Measurements from ENCODE around the gene HP. TPM values are rescaled to one million over a fixed set of nuclear protein-coding genes. Genes with fewer than 3 reads are reported as not detected.
A peak's percentile ranks its signal among the peaks of the same experiment; 100 is the strongest.
"Not testable (repeated sequence)": the region's sequence is repeated elsewhere in the genome, so short reads cannot be mapped to it uniquely, and the experiment has no call there.

The HP gene, protein sequence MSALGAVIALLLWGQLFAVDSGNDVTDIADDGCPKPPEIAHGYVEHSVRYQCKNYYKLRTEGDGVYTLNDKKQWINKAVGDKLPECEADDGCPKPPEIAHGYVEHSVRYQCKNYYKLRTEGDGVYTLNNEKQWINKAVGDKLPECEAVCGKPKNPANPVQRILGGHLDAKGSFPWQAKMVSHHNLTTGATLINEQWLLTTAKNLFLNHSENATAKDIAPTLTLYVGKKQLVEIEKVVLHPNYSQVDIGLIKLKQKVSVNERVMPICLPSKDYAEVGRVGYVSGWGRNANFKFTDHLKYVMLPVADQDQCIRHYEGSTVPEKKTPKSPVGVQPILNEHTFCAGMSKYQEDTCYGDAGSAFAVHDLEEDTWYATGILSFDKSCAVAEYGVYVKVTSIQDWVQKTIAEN
- not detected in 2 replicates for polyA plus RNA-seq (2013)

- H3K4ac ChIP-seq (ENCODE audit: low read depth, low read length); H3K79me2 ChIP-seq (ENCODE audit: control insufficient read depth, insufficient read depth, low read length, poor library complexity); H3K14ac ChIP-seq (ENCODE audit: low read length); H3K27me3 ChIP-seq (ENCODE audit: insufficient read depth, low read length); H3K27ac ChIP-seq (ENCODE audit: low read depth, low read length); H3K79me1 ChIP-seq (ENCODE audit: low read length); DNase-seq; H2AFZ ChIP-seq (ENCODE audit: insufficient read depth, low read length, poor library complexity); H3K4me3 ChIP-seq (ENCODE audit: low read depth, low read length); H2BK5ac ChIP-seq (ENCODE audit: low read depth, low read length, poor library complexity); H2BK120ac ChIP-seq (ENCODE audit: insufficient read depth, low read length, poor library complexity); H4K8ac ChIP-seq (ENCODE audit: low read depth, low read length); H3K9me3 ChIP-seq (ENCODE audit: insufficient read depth, low read depth, low read length); H3K23ac ChIP-seq (ENCODE audit: low read length); H2AK5ac ChIP-seq (ENCODE audit: low read length); H3K18ac ChIP-seq (ENCODE audit: low read length); H3K4me1 ChIP-seq (ENCODE audit: control insufficient read depth in 1 of 2, insufficient read depth in 2 of 2, low read length in 2 of 2); H4K12ac ChIP-seq (ENCODE audit: low read depth, low read length); H4K91ac ChIP-seq (ENCODE audit: low read depth, low read length); H3K4me2 ChIP-seq (ENCODE audit: low read length); H2BK12ac ChIP-seq (ENCODE audit: low read length); H3K9ac ChIP-seq (ENCODE audit: low read length); H3K36me3 ChIP-seq (ENCODE audit: control insufficient read depth in 1 of 2, insufficient read depth in 2 of 2, low read length in 2 of 2): not testable (repeated sequence)
- no CpG with 5 or more reads among the region's 5 CpGs for WGBS (ENCODE audit: extremely low coverage, insufficient coverage, insufficient read length)
Observed at GRCh38 chr16:72054254-72054847, at the start of gene HP. HP (plus strand) TSS chr16:72054505; CDS start chr16:72054653, 148 bp downstream.

DNA sequence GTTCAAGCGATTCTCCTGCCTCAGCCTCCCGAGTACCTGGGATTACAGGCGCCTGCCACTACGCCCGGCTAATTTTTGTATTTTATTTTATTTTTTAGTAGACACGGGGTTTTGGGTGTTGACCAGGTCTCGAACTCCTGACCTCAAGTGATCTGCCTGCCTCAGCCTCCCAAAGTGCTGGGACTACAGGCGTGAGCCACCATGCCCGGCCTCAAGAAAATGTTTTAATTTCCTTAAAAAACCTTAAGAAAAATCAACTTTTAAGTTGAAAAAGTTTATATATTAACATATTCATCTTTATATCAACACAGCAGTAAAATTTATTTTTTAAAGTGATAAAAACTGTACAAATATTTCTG, 46.3 kb upstream of the HP start:
- not testable (repeated sequence) for H2BK5ac ChIP-seq (ENCODE audit: low read depth, low read length, poor library complexity); H3K79me2 ChIP-seq (ENCODE audit: control insufficient read depth, insufficient read depth, low read length, poor library complexity); H3K9ac ChIP-seq (ENCODE audit: low read length); H3K4ac ChIP-seq (ENCODE audit: low read depth, low read length); H2AFZ ChIP-seq (ENCODE audit: insufficient read depth, low read length, poor library complexity); H3K9me3 ChIP-seq (ENCODE audit: insufficient read depth, low read depth, low read length); H2BK12ac ChIP-seq (ENCODE audit: low read length); H2AK5ac ChIP-seq (ENCODE audit: low read length); H3K18ac ChIP-seq (ENCODE audit: low read length); H3K14ac ChIP-seq (ENCODE audit: low read length); H3K27ac ChIP-seq (ENCODE audit: low read depth, low read length); H3K27me3 ChIP-seq (ENCODE audit: insufficient read depth, low read length); H3K4me1 ChIP-seq (ENCODE audit: control insufficient read depth in 1 of 2, insufficient read depth in 2 of 2, low read length in 2 of 2); H2BK120ac ChIP-seq (ENCODE audit: insufficient read depth, low read length, poor library complexity); H3K4me3 ChIP-seq (ENCODE audit: low read depth, low read length); H4K91ac ChIP-seq (ENCODE audit: low read depth, low read length); H3K36me3 ChIP-seq (ENCODE audit: control insufficient read depth in 1 of 2, insufficient read depth in 2 of 2, low read length in 2 of 2); H3K23ac ChIP-seq (ENCODE audit: low read length); DNase-seq; H4K12ac ChIP-seq (ENCODE audit: low read depth, low read length); H3K79me1 ChIP-seq (ENCODE audit: low read length)
- Histone ChIP-seq H3K4me2 (ENCODE audit: low read length) (peak overlapping the region; percentile 54), H4K8ac (ENCODE audit: low read depth, low read length) (peak overlapping the region; percentile 59)
- WGBS (ENCODE audit: extremely low coverage, insufficient coverage, insufficient read length): no CpG with 5 or more reads among the region's 9 CpGs

DNA sequence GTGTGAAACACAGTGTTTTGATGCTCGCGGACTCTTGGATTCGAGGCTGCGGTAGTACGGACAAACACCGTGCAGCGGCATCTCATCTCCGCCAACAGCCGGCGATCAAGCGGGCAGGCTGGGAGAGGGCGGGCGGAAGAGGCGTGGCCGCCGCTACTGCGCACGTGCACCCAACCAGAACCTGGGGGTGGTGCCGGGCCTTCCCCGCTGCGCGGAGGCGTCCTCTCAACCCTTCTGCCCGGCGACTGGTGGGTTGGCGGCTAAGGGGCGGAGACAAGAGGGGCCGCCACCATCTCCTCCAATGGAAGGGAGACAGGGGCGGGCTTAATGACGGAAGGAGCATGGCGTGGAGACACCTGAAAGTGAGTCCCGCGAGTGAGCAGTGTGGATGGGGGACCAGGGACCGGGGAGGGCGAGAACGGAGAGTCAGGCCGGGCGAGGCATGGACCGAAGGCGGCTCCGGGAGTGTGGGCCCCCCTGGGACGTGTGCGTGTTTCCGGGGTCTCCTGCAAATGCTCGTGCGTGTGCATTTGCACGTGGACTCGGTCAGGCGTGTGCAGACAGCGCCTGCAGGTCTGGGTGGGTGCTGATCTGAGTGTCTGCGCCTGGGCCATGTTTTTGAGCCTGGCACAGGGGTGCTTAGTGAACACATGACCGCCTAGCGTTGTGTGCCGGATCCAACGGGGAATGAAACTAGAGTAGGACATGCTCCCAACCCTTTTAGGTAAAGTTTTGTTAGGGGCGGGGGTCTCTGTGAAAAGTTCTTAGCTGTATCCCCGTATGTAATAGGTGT, 45.7 kb upstream of the HP start, which contains the start of gene DHODH:
DHODH (plus strand) TSS at position 321 of the 793 bp plus-strand sequence; CDS start at position 342, 21 bp downstream.
- no peak within 1 kb of the TSS for H3K4ac ChIP-seq (ENCODE audit: low read depth, low read length)
- H3K4me3 ChIP-seq (ENCODE audit: low read depth, low read length): peak within 1 kb of the TSS; percentile 87
- no peaks in the 10 kb centered on the region for H3K27me3 ChIP-seq (ENCODE audit: insufficient read depth, low read length)
- H3K14ac ChIP-seq (ENCODE audit: low read length): no peak within 1 kb of the TSS
- H2AFZ ChIP-seq (ENCODE audit: insufficient read depth, low read length, poor library complexity): no peak within 1 kb of the TSS
- H3K23ac ChIP-seq (ENCODE audit: low read length): no peak within 1 kb of the TSS
- peak within 1 kb of the TSS; percentile 59 for H4K8ac ChIP-seq (ENCODE audit: low read depth, low read length)
- no peak within 1 kb of the TSS for H2BK12ac ChIP-seq (ENCODE audit: low read length)
- H3K79me1 ChIP-seq (ENCODE audit: low read length): no peaks in the 10 kb centered on the region
- H2AK5ac ChIP-seq (ENCODE audit: low read length): no peak within 1 kb of the TSS
- no peak within 1 kb of the TSS for H4K12ac ChIP-seq (ENCODE audit: low read depth, low read length)
- peaks cover 2% of the 10 kb centered on the region for H3K9me3 ChIP-seq (ENCODE audit: insufficient read depth, low read depth, low read length)
- H3K27ac ChIP-seq (ENCODE audit: low read depth, low read length): no peak within 1 kb of the TSS
- no peak within 1 kb of the TSS for H2BK5ac ChIP-seq (ENCODE audit: low read depth, low read length, poor library complexity)
- no peak within 1 kb of the TSS for H3K18ac ChIP-seq (ENCODE audit: low read length)
- no peaks in the 10 kb centered on the region for H3K4me1 ChIP-seq (ENCODE audit: control insufficient read depth in 1 of 2, insufficient read depth in 2 of 2, low read length in 2 of 2)
- H3K4me2 ChIP-seq (ENCODE audit: low read length): peak within 1 kb of the TSS; percentile 95
- H4K91ac ChIP-seq (ENCODE audit: low read depth, low read length): no peak within 1 kb of the TSS
- peak within 1 kb of the TSS; percentile 89 for H3K9ac ChIP-seq (ENCODE audit: low read length)
- H3K36me3 ChIP-seq (ENCODE audit: control insufficient read depth in 1 of 2, insufficient read depth in 2 of 2, low read length in 2 of 2): no peaks in the 10 kb centered on the region
- WGBS (ENCODE audit: extremely low coverage, insufficient coverage, insufficient read length): no CpG with 5 or more reads among the region's 57 CpGs
- H3K79me2 ChIP-seq (ENCODE audit: control insufficient read depth, insufficient read depth, low read length, poor library complexity): no peaks in the 10 kb centered on the region
- no peak within 1 kb of the TSS for H2BK120ac ChIP-seq (ENCODE audit: insufficient read depth, low read length, poor library complexity)
- DNase-seq: peak; percentile 97

- H2BK12ac ChIP-seq (ENCODE audit: low read length): no peak overlapping the region
- no peak overlapping the region for H4K91ac ChIP-seq (ENCODE audit: low read depth, low read length)
- no peak overlapping the region for H3K4me3 ChIP-seq (ENCODE audit: low read depth, low read length)
- H3K79me1 ChIP-seq (ENCODE audit: low read length): no peaks in the 10 kb centered on the region
- peaks cover 2% of the 10 kb centered on the region for H3K9me3 ChIP-seq (ENCODE audit: insufficient read depth, low read depth, low read length)
- no peak overlapping the region for H3K18ac ChIP-seq (ENCODE audit: low read length)
- no CpG with 5 or more reads among the region's 10 CpGs for WGBS (ENCODE audit: extremely low coverage, insufficient coverage, insufficient read length)
- H3K23ac ChIP-seq (ENCODE audit: low read length): no peak overlapping the region
- no peak overlapping the region for H3K4me2 ChIP-seq (ENCODE audit: low read length)
- H3K4me1 ChIP-seq (ENCODE audit: control insufficient read depth in 1 of 2, insufficient read depth in 2 of 2, low read length in 2 of 2): no peaks in the 10 kb centered on the region
- no peaks in the 10 kb centered on the region for H3K79me2 ChIP-seq (ENCODE audit: control insufficient read depth, insufficient read depth, low read length, poor library complexity)
- H3K27me3 ChIP-seq (ENCODE audit: insufficient read depth, low read length): no peaks in the 10 kb centered on the region
- no peak overlapping the region for H2AFZ ChIP-seq (ENCODE audit: insufficient read depth, low read length, poor library complexity)
- H4K8ac ChIP-seq (ENCODE audit: low read depth, low read length): no peak overlapping the region
- H2AK5ac ChIP-seq (ENCODE audit: low read length): no peak overlapping the region
- no peak overlapping the region for H4K12ac ChIP-seq (ENCODE audit: low read depth, low read length)
- H3K27ac ChIP-seq (ENCODE audit: low read depth, low read length): no peak overlapping the region
- H2BK120ac ChIP-seq (ENCODE audit: insufficient read depth, low read length, poor library complexity): no peak overlapping the region
- no peak overlapping the region for H3K9ac ChIP-seq (ENCODE audit: low read length)
- no peaks in the 10 kb centered on the region for H3K36me3 ChIP-seq (ENCODE audit: control insufficient read depth in 1 of 2, insufficient read depth in 2 of 2, low read length in 2 of 2)
- H2BK5ac ChIP-seq (ENCODE audit: low read depth, low read length, poor library complexity): no peak overlapping the region
- no peak overlapping the region for H3K14ac ChIP-seq (ENCODE audit: low read length)
- no peak overlapping the region for H3K4ac ChIP-seq (ENCODE audit: low read depth, low read length)
- no peak for DNase-seq
Observed at GRCh38 chr16:72009779-72010178, 44.5 kb upstream of the HP start.

Measured in trophoblast cell (in vitro differentiated cells and primary cell).